Activated T-cell treated with anti-CD3 and anti-CD28 coated beads, Interleukin-2, amount 50 U/mL, for 72 hours (primary cell): ENCODE data around the gene TTC12. TPM values are rescaled to one million over a fixed set of nuclear protein-coding genes. Genes with fewer than 3 reads are reported as not detected.

Experiments
- ATAC-seq, 2 donors: fragments of 150-1000 bp; cut with Tn5 transposase; replicated peaks in 1 of 2; 2 replicates each; pipeline ENCODE4 v1.10.0; 2021; ENCODE audit warnings: moderate library complexity in 2 of 2, mild to moderate bottlenecking in 1 of 2
- DNase-seq, 2 donors: peaks; one replicate each; pipeline ENCODE4 v3.0.0; 2021 to 2022; ENCODE audit warnings: mixed read lengths in 1 of 2
- H3K27ac Mint-ChIP-seq: one replicate; pipeline ENCODE4 v1.8.0; 2022; ENCODE audit warnings: mild to moderate bottlenecking, moderate library complexity, mixed read lengths
- H3K27me3 Mint-ChIP-seq: one replicate; pipeline ENCODE4 v1.8.0; 2022; ENCODE audit warnings: low read depth, mixed read lengths
- H3K36me3 Mint-ChIP-seq, 2 donors: one replicate each; pipeline ENCODE4 v1.8.0; 2022; ENCODE audit warnings: mixed read lengths in 2 of 2, mild to moderate bottlenecking in 1 of 2; ENCODE audit not compliant: insufficient read depth in 2 of 2
- H3K4me1 Mint-ChIP-seq: one replicate; pipeline ENCODE4 v1.8.0; 2022; ENCODE audit warnings: low read depth, mixed read lengths
- H3K4me3 Mint-ChIP-seq, 2 donors: one replicate each; pipeline ENCODE4 v1.8.0; 2022; ENCODE audit warnings: mild to moderate bottlenecking in 2 of 2, mixed read lengths in 2 of 2, moderate library complexity in 2 of 2
- H3K9me3 Mint-ChIP-seq, 2 donors: one replicate each; pipeline ENCODE4 v1.8.0; 2022; ENCODE audit warnings: mixed read lengths in 2 of 2
- total RNA-seq, 2 donors: library from RNA; stranded (reverse); gene quantifications; one replicate each; pipeline ENCODE4 v1.2.3, GENCODE V29; 2022

TTC12 gene
- total RNA-seq, 2 donors from 2014 or later = 11.4 to 17.4 TPM

DNA sequence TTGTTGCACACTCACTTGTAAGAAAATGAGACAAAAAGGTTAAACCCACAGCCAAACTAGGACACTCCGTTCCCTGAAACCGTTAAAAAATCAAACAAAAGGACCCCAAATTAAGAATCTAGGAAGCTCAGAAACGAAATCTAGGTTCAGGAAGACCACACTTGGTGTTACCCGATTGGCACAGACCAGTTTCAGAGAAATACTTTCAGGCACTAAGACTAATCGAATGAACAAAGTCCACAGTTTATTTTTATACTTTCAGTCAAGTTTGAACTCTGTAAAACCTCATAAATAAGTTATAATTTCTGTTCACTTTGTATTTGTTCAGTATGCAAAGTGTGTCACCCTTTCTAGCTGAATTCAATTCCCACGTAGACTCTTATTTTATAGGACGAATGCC lies 38.8 kb upstream of the TTC12 start:
- no peak overlapping the region for H3K27ac Mint-ChIP-seq

GRCh38 chr11:113276466-113276865 lies 37.9 kb upstream of the TTC12 start:
- no peak for DNase-seq
- Mint-ChIP-seq H3K27ac (no peak overlapping the region), H3K4me1 (no peaks in the 10 kb centered on the region), H3K4me3 (no peak overlapping the region), H3K27me3 (no peaks in the 10 kb centered on the region), H3K9me3 (no peaks in the 10 kb centered on the region), H3K36me3 (no peaks in the 10 kb centered on the region)
- no peak for ATAC-seq

More for the DNA sequence above, 38.8 kb upstream of the TTC12 start:
- peaks cover 3% of the 10 kb centered on the region for H3K27me3 Mint-ChIP-seq
- H3K9me3 Mint-ChIP-seq = no peaks in the 10 kb centered on the region
- no peaks in the 10 kb centered on the region for H3K36me3 Mint-ChIP-seq
- no peak for DNase-seq
- ATAC-seq = no peak
- H3K4me3 Mint-ChIP-seq = no peak overlapping the region
- no peaks in the 10 kb centered on the region for H3K4me1 Mint-ChIP-seq

DNA sequence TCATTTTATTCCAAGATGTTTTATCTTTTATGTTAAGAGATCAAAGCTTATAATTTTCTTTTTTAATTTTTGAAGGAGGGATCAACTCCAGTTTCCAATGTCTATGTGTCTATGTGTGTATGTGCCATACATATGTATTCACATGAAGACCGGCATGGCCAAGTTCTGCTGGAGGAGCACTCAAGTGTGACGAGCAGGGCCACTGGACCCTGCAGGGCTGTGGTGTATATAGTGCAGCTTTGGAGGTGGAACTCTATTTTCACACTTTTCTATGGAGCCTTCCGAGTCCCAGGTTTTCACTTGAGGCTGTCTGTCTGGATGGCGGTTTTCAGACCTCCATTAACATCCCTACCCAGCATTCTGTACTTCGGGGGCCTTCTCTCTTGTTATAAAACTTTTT lies 36.5 kb upstream of the TTC12 start:
- no peak overlapping the region for H3K27ac Mint-ChIP-seq
- ATAC-seq (no peak), DNase-seq (no peak)
- H3K27me3 Mint-ChIP-seq = no peaks in the 10 kb centered on the region
- no peak overlapping the region for H3K4me3 Mint-ChIP-seq
- H3K36me3 Mint-ChIP-seq = no peaks in the 10 kb centered on the region
- no peaks in the 10 kb centered on the region for H3K4me1 Mint-ChIP-seq
- H3K9me3 Mint-ChIP-seq = no peaks in the 10 kb centered on the region

GRCh38 chr11:113278481-113278880 lies 35.9 kb upstream of the TTC12 start:
- ATAC-seq (no peak), DNase-seq (no peak)
- Mint-ChIP-seq H3K4me1 (no peaks in the 10 kb centered on the region), H3K9me3 (no peaks in the 10 kb centered on the region), H3K27ac (no peak overlapping the region), H3K4me3 (no peak overlapping the region), H3K36me3 (no peaks in the 10 kb centered on the region), H3K27me3 (no peaks in the 10 kb centered on the region)

DNA sequence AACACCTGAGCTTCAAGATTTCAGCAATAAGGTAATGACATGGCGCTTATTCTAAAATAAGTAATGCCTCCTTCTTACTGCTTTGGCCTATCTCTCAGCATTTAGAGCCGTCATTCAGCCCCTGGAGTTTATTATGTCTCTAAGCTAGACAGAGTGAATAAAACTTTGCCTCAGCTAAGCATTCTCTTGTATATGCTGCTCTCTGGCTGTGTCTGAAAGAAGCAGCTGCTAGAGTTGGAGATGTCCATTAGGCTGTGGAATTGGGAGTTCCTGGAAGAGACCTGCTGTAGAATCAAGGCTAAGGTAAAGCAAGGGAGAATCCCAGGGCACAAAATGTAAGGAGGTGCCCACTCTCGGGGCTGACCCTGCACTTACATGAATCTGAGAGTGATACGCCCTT lies 35.5 kb upstream of the TTC12 start:
- Mint-ChIP-seq H3K36me3 (no peaks in the 10 kb centered on the region), H3K4me1 (no peaks in the 10 kb centered on the region), H3K27ac (no peak overlapping the region), H3K9me3 (no peaks in the 10 kb centered on the region), H3K4me3 (no peak overlapping the region), H3K27me3 (no peaks in the 10 kb centered on the region)
- ATAC-seq (no peak), DNase-seq (no peak)

- Mint-ChIP-seq H3K4me1 (no peaks in the 10 kb centered on the region), H3K9me3 (no peaks in the 10 kb centered on the region), H3K36me3 (no peaks in the 10 kb centered on the region), H3K4me3 (no peak overlapping the region), H3K27me3 (no peaks in the 10 kb centered on the region), H3K27ac (no peak overlapping the region)
- ATAC-seq (no peak), DNase-seq (no peak)
Observed at GRCh38 chr11:113279591-113279990, 34.8 kb upstream of the TTC12 start.

- DNase-seq (no peak), ATAC-seq (no peak)
- no peak overlapping the region for H3K4me3 Mint-ChIP-seq
- no peaks in the 10 kb centered on the region for H3K4me1 Mint-ChIP-seq
- H3K9me3 Mint-ChIP-seq = no peaks in the 10 kb centered on the region
- H3K27ac Mint-ChIP-seq = no peak overlapping the region
- no peaks in the 10 kb centered on the region for H3K27me3 Mint-ChIP-seq
- no peaks in the 10 kb centered on the region for H3K36me3 Mint-ChIP-seq
Observed at GRCh38 chr11:113281052-113281725, 33.2 kb upstream of the TTC12 start.

GRCh38 chr11:113282898-113283437 lies 31.4 kb upstream of the TTC12 start:
- H3K4me3 Mint-ChIP-seq = no peak overlapping the region
- H3K27me3 Mint-ChIP-seq = no peaks in the 10 kb centered on the region
- DNase-seq = no peak
- no peaks in the 10 kb centered on the region for H3K4me1 Mint-ChIP-seq
- H3K27ac Mint-ChIP-seq = no peak overlapping the region
- no peaks in the 10 kb centered on the region for H3K9me3 Mint-ChIP-seq
- H3K36me3 Mint-ChIP-seq = no peaks in the 10 kb centered on the region
- no peak for ATAC-seq

- DNase-seq (no peak), ATAC-seq (no peak)
- Mint-ChIP-seq H3K36me3 (no peaks in the 10 kb centered on the region), H3K4me1 (no peaks in the 10 kb centered on the region), H3K27me3 (no peaks in the 10 kb centered on the region), H3K9me3 (no peaks in the 10 kb centered on the region), H3K27ac (no peak overlapping the region), H3K4me3 (no peak overlapping the region)
Observed at GRCh38 chr11:113283881-113284280, 30.5 kb upstream of the TTC12 start.

- Mint-ChIP-seq H3K9me3 (no peaks in the 10 kb centered on the region), H3K4me3 (no peak overlapping the region), H3K27ac (no peak overlapping the region), H3K36me3 (no peaks in the 10 kb centered on the region), H3K27me3 (no peaks in the 10 kb centered on the region), H3K4me1 (no peaks in the 10 kb centered on the region)
- ATAC-seq (no peak), DNase-seq (no peak)
Observed at GRCh38 chr11:113286009-113286408, 28.4 kb upstream of the TTC12 start.

GRCh38 chr11:113286509-113287497 lies 27.6 kb upstream of the TTC12 start:
- no peak overlapping the region for H3K4me3 Mint-ChIP-seq
- no peaks in the 10 kb centered on the region for H3K4me1 Mint-ChIP-seq
- H3K9me3 Mint-ChIP-seq = no peaks in the 10 kb centered on the region

DNA sequence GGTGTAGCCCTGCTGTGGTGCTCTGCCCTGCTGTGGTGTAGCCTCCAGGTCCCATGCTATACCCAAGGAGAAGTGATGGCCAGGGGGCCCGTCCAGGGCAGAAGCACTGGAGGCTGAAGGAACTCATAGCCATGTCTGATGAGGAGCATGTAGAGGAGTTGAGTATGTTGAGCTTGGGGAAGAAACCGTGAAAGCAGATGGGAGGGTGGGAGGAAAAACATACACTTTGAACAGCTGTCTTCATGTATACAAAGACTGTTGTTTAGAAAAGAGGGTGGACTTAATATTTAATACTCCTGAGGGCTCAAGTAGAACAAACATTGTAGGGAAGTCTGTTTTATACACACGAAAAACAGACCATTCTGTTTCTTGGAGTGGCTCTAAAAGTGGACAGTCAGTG lies 26.6 kb upstream of the TTC12 start:
- no peaks in the 10 kb centered on the region for H3K9me3 Mint-ChIP-seq
- H3K4me1 Mint-ChIP-seq = no peaks in the 10 kb centered on the region
- H3K27ac Mint-ChIP-seq = no peak overlapping the region
- no peaks in the 10 kb centered on the region for H3K36me3 Mint-ChIP-seq
- DNase-seq (no peak), ATAC-seq (no peak)
- no peaks in the 10 kb centered on the region for H3K27me3 Mint-ChIP-seq
- H3K4me3 Mint-ChIP-seq = no peak overlapping the region

More at GRCh38 chr11:113286509-113287497, 27.6 kb upstream of the TTC12 start:
- DNase-seq (no peak), ATAC-seq (no peak)
- Mint-ChIP-seq H3K27me3 (no peaks in the 10 kb centered on the region), H3K36me3 (no peaks in the 10 kb centered on the region), H3K27ac (no peak overlapping the region)

DNA sequence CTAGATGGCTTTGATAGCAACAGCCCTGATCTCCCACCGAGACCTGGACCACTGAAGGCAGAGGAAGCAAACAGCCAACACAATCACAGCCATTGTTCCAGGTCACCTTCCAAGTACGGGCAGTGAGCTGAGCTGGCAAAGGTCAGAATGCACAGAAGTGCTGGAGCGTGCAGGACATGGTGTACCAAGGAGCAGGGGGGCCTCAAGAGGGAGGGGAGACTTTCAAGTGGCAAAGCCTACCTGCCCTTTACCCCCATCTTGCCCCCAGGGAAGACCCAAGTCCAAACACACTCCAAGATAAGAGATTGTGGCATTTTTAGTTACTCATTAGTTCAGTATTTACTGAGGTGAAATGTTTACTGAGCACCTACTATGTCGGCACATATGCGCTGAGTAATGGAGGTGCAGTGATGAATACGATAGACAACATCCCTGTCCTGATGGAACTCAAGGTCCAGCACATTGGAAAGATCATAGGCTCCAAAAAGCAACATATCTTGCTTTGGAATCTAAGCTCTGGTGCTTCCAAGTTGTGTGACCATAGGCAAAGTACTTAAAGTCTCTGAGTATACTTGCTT lies 26.0 kb upstream of the TTC12 start:
- Mint-ChIP-seq H3K27me3 (peaks cover 4% of the 10 kb centered on the region), H3K36me3 (no peaks in the 10 kb centered on the region), H3K9me3 (no peaks in the 10 kb centered on the region), H3K4me3 (no peak overlapping the region), H3K4me1 (no peaks in the 10 kb centered on the region), H3K27ac (no peak overlapping the region)
- ATAC-seq = no peak
- no peak for DNase-seq
